NCI-H510A (cell line): ENCODE measurements around the gene DCLK1.
"Not testable (repeated sequence)": the region's sequence is repeated elsewhere in the genome, so short reads cannot be mapped to it uniquely, and the experiment has no call there.

Experiments
- DNase-seq: peaks from one replicate; lab custom pipeline; 2025; lab: John Stamatoyannopoulos, UW

Gene DCLK1

GRCh38 chr13:35984776-35985453, 146.3 kb downstream of the DCLK1 start:
- DNase-seq: peak; percentile 33

- no peak for DNase-seq
Observed at GRCh38 chr13:35984287-35984686, 146.9 kb downstream of the DCLK1 start.

- not testable (repeated sequence) for DNase-seq
Observed at GRCh38 chr13:35983703-35984102, 147.5 kb downstream of the DCLK1 start.

GRCh38 chr13:35983206-35983605, 148.0 kb downstream of the DCLK1 start:
- DNase-seq: no peak

- DNase-seq: no peak
Observed at GRCh38 chr13:35979361-35979951, 151.7 kb downstream of the DCLK1 start.

GRCh38 chr13:35978607-35979316, 152.4 kb downstream of the DCLK1 start:
- no peak for DNase-seq

GRCh38 chr13:35977060-35977459, 154.1 kb downstream of the DCLK1 start:
- no peak for DNase-seq

- DNase-seq: no peak
Observed at GRCh38 chr13:35976126-35976525, 155.1 kb downstream of the DCLK1 start.

GRCh38 chr13:35966951-35967350, 164.2 kb downstream of the DCLK1 start:
- DNase-seq: not testable (repeated sequence)

GRCh38 chr13:35966024-35966423, 165.2 kb downstream of the DCLK1 start:
- DNase-seq: no peak

GRCh38 chr13:35965226-35965927, 165.8 kb downstream of the DCLK1 start:
- no peak for DNase-seq

GRCh38 chr13:35964863-35965180, 166.4 kb downstream of the DCLK1 start:
- DNase-seq: no peak

GRCh38 chr13:35964011-35964862, 166.9 kb downstream of the DCLK1 start:
- no peak for DNase-seq

GRCh38 chr13:35961461-35962220, 169.5 kb downstream of the DCLK1 start:
- no peak for DNase-seq

- DNase-seq: no peak
Observed at GRCh38 chr13:35961002-35961401, 170.2 kb downstream of the DCLK1 start.

- no peak for DNase-seq
Observed at GRCh38 chr13:35957996-35958395, 173.2 kb downstream of the DCLK1 start.

GRCh38 chr13:35957241-35957731, 173.9 kb downstream of the DCLK1 start:
- no peak for DNase-seq

- DNase-seq: no peak
Observed at GRCh38 chr13:35956074-35956473, 175.1 kb downstream of the DCLK1 start.

GRCh38 chr13:35954207-35954560, 177.0 kb downstream of the DCLK1 start:
- DNase-seq: no peak

- peak; percentile 79 for DNase-seq
Observed at GRCh38 chr13:35953537-35954206, 177.5 kb downstream of the DCLK1 start.
